NOMO-1 treated with DMSO at 0.1 percent for 48 hours (cell line): ENCODE results near the gene IRX1.

Experiments
- DNase-seq: peaks from one replicate; lab custom pipeline; 2025; ENCODE audit not compliant: unreplicated experiment; lab: John Stamatoyannopoulos, UW

Gene IRX1

GRCh38 chr5:3650320-3650719 is 54.7 kb downstream of the IRX1 start:
- no peak for DNase-seq

- DNase-seq = no peak
Observed at GRCh38 chr5:3650868-3651267, 55.2 kb downstream of the IRX1 start.
